Measurements from ENCODE around the gene RHOB.

The RHOB gene

DNA sequence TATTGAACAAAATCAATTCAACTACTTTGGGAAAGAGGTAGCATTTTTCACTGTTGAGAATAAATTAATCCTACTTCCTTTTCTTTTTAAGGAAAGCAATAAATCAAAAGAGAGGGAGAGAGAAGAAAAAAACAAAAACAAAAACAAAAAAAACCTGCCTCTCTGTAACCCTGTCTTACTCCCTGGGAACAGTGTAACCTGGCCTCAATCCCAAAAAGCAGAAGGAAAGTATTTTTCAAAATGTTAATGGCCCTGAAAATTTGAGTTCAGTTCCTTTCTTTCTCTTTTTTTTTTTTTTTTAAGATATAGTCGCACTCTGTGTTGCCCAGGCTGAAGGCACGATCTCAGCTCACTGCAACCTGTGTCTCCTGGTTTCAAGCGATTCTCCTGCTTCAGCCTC is 35.9 kb downstream of the RHOB start:
- no peak overlapping the region for H3K4me3 ChIP-seq (ENCODE audit: low read depth, low read length)
- no peak for DNase-seq (ENCODE audit: low read depth)
- TF ChIP-seq, protein P1, sequence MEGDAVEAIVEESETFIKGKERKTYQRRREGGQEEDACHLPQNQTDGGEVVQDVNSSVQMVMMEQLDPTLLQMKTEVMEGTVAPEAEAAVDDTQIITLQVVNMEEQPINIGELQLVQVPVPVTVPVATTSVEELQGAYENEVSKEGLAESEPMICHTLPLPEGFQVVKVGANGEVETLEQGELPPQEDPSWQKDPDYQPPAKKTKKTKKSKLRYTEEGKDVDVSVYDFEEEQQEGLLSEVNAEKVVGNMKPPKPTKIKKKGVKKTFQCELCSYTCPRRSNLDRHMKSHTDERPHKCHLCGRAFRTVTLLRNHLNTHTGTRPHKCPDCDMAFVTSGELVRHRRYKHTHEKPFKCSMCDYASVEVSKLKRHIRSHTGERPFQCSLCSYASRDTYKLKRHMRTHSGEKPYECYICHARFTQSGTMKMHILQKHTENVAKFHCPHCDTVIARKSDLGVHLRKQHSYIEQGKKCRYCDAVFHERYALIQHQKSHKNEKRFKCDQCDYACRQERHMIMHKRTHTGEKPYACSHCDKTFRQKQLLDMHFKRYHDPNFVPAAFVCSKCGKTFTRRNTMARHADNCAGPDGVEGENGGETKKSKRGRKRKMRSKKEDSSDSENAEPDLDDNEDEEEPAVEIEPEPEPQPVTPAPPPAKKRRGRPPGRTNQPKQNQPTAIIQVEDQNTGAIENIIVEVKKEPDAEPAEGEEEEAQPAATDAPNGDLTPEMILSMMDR (IDR thresholded peaks at IDR 0.05; ENCODE audit: low read depth, low read length): no peak
- TF ChIP-seq, protein P2, sequence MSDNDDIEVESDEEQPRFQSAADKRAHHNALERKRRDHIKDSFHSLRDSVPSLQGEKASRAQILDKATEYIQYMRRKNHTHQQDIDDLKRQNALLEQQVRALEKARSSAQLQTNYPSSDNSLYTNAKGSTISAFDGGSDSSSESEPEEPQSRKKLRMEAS (IDR thresholded peaks at IDR 0.05; ENCODE audit: low read depth, low read length): no peak
- no peak for TF ChIP-seq POLR2A (IDR thresholded peaks at IDR 0.05; ENCODE audit: extremely low read depth, insufficient read length)
- no peak for TF ChIP-seq MYC (IDR thresholded peaks at IDR 0.05; ENCODE audit: low read depth, low read length)

DNA sequence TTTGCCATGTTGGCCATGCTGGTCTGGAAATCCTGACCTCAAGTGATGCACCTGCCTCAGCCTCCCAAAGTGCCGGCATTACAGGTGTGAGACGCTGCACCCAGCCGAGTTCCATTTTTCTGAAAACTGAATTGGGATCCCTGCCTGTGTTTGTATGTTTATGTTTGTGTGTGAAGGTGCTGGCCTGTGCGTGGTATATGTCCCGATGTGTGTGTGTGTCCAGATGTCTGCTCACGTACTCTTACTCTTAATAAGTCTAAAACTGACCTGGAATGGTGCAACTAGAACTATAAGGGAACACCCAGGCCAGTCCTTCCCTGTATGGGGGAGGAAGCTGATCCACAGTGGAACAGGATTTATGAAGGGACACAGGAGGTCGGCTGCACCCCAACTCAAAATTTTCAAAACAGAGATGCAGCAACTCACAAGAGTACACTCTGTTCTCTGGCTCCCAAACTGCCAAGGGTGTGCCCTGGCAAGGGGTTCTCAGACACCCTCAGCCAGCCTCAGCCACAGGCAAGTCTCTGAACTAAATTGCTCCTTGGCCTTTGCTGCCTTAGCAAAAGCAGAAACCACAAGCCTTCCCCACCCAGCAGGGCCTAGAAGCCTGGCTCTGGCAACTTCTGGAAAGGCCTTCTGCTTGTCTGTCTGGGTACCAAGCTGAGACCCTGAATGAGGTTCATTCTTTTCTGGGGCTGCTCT is 36.5 kb downstream of the RHOB start:
- no peak overlapping the region for H3K4me3 ChIP-seq (ENCODE audit: low read depth, low read length)
- TF ChIP-seq, protein P1 (IDR thresholded peaks at IDR 0.05; ENCODE audit: low read depth, low read length): no peak
- TF ChIP-seq POLR2A (IDR thresholded peaks at IDR 0.05; ENCODE audit: extremely low read depth, insufficient read length): no peak
- TF ChIP-seq, protein P2 (IDR thresholded peaks at IDR 0.05; ENCODE audit: low read depth, low read length): no peak
- no peak for TF ChIP-seq MYC (IDR thresholded peaks at IDR 0.05; ENCODE audit: low read depth, low read length)
- peak; percentile 20 for DNase-seq (ENCODE audit: low read depth)

DNA sequence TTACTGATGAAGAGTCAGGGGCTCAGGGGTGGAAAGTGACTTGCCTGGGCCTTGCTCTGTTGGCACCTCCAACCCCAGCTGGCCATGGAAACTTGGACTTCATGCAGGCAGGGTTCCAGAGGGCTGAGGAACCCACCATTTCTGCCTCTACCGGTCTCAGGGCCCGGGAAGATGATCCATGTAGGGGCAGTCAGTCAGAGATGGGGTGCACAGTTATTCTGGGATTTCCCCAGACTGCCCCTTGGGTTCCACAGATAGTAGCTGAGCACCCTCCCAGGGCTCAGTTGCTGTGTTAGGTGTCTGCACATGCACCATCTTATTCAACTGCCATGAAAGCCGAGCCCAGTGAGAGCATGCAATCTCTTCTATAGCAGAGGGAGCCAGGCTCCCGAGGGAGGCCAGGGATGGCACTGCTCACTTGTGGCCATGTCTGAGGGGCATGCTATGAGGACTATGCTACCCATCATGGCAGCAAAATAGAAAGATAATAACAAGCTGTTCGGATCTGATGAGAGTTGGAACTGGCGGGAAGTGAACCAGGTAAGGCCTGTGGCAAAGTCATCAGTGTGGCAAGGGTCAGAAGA is 37.3 kb downstream of the RHOB start:
- no peak for TF ChIP-seq MYC (IDR thresholded peaks at IDR 0.05; ENCODE audit: low read depth, low read length)
- TF ChIP-seq, protein P1 (IDR thresholded peaks at IDR 0.05; ENCODE audit: low read depth, low read length): no peak
- TF ChIP-seq, protein P2 (IDR thresholded peaks at IDR 0.05; ENCODE audit: low read depth, low read length): no peak
- TF ChIP-seq POLR2A (IDR thresholded peaks at IDR 0.05; ENCODE audit: extremely low read depth, insufficient read length): no peak
- H3K4me3 ChIP-seq (ENCODE audit: low read depth, low read length): no peak overlapping the region
- DNase-seq (ENCODE audit: low read depth): no peak

DNA sequence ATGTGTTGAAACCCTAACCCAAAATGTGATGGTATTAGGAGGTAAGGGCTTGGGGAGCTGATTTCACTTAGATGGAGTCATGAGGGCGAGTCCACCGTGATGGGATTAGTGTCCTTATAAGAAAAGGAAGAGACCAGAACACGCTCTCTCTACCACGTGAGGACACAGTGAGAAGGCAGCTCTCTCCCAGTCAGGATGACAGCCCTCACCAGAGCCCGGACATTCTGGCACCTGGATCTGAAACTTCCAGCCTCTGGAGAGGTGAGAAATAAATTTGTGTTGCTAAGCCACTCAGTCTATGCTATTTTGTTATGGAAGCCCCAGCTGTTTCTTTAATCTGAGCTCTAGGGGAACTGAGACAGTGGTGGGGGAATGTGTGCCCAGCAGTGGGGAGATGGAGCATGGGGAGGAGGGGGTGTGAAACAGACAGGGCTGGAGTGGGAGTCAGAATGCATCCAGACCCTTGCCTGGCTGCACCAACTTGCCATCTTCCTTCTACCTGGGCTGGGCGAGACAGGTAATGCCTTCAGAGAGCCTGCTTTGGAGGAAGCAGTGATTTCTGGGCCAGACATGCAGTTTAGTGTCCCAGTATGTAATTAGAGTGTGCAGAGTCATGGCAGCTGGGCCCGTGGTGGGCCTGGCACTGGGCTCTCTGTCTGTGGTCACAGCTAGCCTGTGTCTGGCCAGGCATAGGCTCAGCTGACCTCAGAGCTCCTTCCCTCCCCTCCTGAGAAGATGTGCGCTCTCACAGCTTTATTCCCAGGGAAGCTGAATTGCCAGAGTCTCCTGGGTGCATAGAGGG is 38.1 kb downstream of the RHOB start:
- no peak for DNase-seq (ENCODE audit: low read depth)
- no peak overlapping the region for H3K4me3 ChIP-seq (ENCODE audit: low read depth, low read length)
- TF ChIP-seq MYC (IDR thresholded peaks at IDR 0.05; ENCODE audit: low read depth, low read length): no peak
- TF ChIP-seq, protein P1 (IDR thresholded peaks at IDR 0.05; ENCODE audit: low read depth, low read length): no peak
- no peak for TF ChIP-seq POLR2A (IDR thresholded peaks at IDR 0.05; ENCODE audit: extremely low read depth, insufficient read length)
- TF ChIP-seq, protein P2 (IDR thresholded peaks at IDR 0.05; ENCODE audit: low read depth, low read length): no peak

DNA sequence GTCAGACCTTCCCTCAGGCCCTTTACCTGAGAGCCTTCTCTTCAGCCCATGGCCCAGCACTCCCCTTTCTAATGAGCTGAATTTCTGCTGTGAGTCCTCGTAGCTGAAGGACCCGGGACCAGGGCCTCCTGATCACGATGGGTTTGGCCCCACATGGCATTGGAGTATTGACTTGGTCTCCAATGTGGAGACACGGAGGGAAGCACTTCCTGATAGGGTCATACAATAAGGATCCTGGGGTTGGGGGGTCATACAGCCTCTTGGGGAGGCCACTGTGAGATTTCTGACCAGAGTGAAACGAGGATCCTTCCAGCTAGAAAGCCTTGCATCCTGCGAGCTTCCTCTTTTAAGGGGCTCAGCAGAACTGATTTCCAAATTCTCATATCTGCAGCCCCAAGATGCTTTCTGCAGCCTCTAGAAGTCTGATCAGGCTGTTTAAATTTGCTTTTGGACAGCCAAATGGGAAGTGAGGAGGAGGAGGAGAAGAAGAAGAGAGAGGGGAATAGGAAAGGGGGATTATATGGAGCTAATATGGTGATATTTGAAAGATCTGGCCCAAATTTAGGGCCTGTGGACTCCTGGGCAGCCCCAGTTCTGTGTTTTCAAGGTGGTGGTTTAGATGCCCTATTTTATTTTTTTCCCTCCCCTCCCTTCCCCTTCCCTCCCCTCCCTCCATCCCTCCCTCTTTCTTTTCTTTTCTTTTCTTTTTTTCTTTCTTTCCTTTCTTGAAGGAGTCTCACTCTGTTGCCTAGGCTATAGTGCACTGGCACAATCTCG is 38.9 kb downstream of the RHOB start:
- DNase-seq (ENCODE audit: low read depth): no peak
- H3K4me3 ChIP-seq (ENCODE audit: low read depth, low read length): no peak overlapping the region
- TF ChIP-seq, protein P1 (IDR thresholded peaks at IDR 0.05; ENCODE audit: low read depth, low read length): no peak
- TF ChIP-seq, protein P2 (IDR thresholded peaks at IDR 0.05; ENCODE audit: low read depth, low read length): no peak
- TF ChIP-seq MYC (IDR thresholded peaks at IDR 0.05; ENCODE audit: low read depth, low read length): no peak
- no peak for TF ChIP-seq POLR2A (IDR thresholded peaks at IDR 0.05; ENCODE audit: extremely low read depth, insufficient read length)
